ENCODE data around the gene MAML2. TPM values are rescaled to one million over a fixed set of nuclear protein-coding genes. Genes with fewer than 3 reads are reported as not detected.
A peak's percentile ranks its signal among the peaks of the same experiment; 100 is the strongest.

Gene MAML2
- total and polyA plus RNA-seq, 2 of the 13 experiments (the other 11 are each of a cell fraction or from before 2014, with no cell fraction given), result 2.3 to 25.9 TPM

DNA sequence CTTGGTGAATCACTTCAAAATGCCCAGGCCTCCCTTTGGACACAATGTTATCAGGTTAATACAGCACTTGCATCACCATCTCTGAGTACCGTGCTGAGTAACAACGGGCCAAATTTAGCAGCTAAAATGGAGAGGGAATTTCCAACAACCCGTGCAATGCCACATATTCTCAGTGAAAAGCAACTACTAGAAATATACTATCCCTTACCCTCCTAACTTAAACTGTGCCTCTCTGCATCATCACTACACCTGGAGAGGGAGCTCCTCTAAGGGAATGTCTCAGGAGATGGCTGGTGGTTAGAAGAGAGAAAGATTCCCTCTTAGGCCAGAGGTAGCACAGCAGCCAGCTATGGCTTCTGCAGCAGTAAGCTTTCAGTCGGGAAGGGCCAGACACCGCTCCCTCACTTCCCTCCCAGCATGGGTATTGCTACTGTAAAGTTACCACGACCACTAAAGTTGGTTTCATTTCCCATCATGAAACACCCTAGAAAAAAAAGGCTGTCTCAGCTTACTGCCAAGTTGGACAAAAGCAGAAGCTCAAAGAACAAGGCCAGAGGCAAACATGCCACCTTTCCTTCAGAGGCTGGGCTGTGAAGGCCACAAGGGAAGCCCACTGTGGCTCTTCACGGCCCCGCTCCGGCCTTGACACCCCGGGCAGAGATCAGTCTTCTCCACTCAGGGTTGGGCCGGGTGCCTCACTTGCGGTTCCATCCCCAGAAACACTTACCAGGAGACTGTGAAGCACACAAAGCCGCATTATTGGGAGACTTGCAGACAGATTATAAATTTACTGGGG lies 3.9 kb downstream of the MAML2 start (continued):
- TF ChIP-seq, protein P1, sequence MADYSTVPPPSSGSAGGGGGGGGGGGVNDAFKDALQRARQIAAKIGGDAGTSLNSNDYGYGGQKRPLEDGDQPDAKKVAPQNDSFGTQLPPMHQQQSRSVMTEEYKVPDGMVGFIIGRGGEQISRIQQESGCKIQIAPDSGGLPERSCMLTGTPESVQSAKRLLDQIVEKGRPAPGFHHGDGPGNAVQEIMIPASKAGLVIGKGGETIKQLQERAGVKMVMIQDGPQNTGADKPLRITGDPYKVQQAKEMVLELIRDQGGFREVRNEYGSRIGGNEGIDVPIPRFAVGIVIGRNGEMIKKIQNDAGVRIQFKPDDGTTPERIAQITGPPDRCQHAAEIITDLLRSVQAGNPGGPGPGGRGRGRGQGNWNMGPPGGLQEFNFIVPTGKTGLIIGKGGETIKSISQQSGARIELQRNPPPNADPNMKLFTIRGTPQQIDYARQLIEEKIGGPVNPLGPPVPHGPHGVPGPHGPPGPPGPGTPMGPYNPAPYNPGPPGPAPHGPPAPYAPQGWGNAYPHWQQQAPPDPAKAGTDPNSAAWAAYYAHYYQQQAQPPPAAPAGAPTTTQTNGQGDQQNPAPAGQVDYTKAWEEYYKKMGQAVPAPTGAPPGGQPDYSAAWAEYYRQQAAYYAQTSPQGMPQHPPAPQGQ (CRISPR knock-in tag; IDR thresholded peaks at IDR 0.05; ENCODE audit: borderline replicate concordance), result no peak
- no peak for TF ChIP-seq ZFP36L1 (CRISPR knock-in tag; IDR thresholded peaks at IDR 0.05)
- no peak for TF ChIP-seq ZNF460 (CRISPR knock-in tag; IDR thresholded peaks at IDR 0.05; ENCODE audit: borderline replicate concordance)
- TF ChIP-seq, protein P2, sequence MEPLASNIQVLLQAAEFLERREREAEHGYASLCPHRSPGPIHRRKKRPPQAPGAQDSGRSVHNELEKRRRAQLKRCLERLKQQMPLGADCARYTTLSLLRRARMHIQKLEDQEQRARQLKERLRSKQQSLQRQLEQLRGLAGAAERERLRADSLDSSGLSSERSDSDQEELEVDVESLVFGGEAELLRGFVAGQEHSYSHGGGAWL (CRISPR knock-in tag; IDR thresholded peaks at IDR 0.05), result no peak
- no peak for TF ChIP-seq ZBTB8A (CRISPR knock-in tag; IDR thresholded peaks at IDR 0.05; ENCODE audit: borderline replicate concordance, low read depth)
- TF ChIP-seq ZNF382 (CRISPR knock-in tag; IDR thresholded peaks at IDR 0.05; ENCODE audit: borderline replicate concordance), result no peak
- TF ChIP-seq, protein P3, sequence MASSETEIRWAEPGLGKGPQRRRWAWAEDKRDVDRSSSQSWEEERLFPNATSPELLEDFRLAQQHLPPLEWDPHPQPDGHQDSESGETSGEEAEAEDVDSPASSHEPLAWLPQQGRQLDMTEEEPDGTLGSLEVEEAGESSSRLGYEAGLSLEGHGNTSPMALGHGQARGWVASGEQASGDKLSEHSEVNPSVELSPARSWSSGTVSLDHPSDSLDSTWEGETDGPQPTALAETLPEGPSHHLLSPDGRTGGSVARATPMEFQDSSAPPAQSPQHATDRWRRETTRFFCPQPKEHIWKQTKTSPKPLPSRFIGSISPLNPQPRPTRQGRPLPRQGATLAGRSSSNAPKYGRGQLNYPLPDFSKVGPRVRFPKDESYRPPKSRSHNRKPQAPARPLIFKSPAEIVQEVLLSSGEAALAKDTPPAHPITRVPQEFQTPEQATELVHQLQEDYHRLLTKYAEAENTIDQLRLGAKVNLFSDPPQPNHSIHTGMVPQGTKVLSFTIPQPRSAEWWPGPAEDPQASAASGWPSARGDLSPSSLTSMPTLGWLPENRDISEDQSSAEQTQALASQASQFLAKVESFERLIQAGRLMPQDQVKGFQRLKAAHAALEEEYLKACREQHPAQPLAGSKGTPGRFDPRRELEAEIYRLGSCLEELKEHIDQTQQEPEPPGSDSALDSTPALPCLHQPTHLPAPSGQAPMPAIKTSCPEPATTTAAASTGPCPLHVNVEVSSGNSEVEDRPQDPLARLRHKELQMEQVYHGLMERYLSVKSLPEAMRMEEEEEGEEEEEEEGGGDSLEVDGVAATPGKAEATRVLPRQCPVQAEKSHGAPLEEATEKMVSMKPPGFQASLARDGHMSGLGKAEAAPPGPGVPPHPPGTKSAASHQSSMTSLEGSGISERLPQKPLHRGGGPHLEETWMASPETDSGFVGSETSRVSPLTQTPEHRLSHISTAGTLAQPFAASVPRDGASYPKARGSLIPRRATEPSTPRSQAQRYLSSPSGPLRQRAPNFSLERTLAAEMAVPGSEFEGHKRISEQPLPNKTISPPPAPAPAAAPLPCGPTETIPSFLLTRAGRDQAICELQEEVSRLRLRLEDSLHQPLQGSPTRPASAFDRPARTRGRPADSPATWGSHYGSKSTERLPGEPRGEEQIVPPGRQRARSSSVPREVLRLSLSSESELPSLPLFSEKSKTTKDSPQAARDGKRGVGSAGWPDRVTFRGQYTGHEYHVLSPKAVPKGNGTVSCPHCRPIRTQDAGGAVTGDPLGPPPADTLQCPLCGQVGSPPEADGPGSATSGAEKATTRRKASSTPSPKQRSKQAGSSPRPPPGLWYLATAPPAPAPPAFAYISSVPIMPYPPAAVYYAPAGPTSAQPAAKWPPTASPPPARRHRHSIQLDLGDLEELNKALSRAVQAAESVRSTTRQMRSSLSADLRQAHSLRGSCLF (CRISPR knock-in tag; IDR thresholded peaks at IDR 0.05; ENCODE audit: borderline replicate concordance), result no peak
- TF ChIP-seq ZNF839 (CRISPR knock-in tag; IDR thresholded peaks at IDR 0.05; ENCODE audit: borderline replicate concordance), result no peak
- TF ChIP-seq NPAS2 (CRISPR knock-in tag; IDR thresholded peaks at IDR 0.05; ENCODE audit: borderline replicate concordance), result no peak
- no peak for TF ChIP-seq NFE2L2 (IDR thresholded peaks at IDR 0.05; ENCODE audit: low read length)
- no peak for TF ChIP-seq SNAPC2 (CRISPR knock-in tag; IDR thresholded peaks at IDR 0.05)
- no peak for TF ChIP-seq PCBP2 (optimal IDR thresholded peaks at IDR 0.05; ENCODE audit: low read depth, low read length, poor library complexity, severe bottlenecking)
- TF ChIP-seq, protein P4, sequence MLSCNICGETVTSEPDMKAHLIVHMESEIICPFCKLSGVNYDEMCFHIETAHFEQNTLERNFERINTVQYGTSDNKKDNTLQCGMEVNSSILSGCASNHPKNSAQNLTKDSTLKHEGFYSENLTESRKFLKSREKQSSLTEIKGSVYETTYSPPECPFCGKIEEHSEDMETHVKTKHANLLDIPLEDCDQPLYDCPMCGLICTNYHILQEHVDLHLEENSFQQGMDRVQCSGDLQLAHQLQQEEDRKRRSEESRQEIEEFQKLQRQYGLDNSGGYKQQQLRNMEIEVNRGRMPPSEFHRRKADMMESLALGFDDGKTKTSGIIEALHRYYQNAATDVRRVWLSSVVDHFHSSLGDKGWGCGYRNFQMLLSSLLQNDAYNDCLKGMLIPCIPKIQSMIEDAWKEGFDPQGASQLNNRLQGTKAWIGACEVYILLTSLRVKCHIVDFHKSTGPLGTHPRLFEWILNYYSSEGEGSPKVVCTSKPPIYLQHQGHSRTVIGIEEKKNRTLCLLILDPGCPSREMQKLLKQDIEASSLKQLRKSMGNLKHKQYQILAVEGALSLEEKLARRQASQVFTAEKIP (CRISPR knock-in tag; IDR thresholded peaks at IDR 0.05; ENCODE audit: borderline replicate concordance), result no peak
- TF ChIP-seq ZMYM3 (CRISPR knock-in tag; IDR thresholded peaks at IDR 0.05), result 0 out of 2 replicates have a peak, but pooled peaks have one; percentile 47
- TF ChIP-seq, protein P5, sequence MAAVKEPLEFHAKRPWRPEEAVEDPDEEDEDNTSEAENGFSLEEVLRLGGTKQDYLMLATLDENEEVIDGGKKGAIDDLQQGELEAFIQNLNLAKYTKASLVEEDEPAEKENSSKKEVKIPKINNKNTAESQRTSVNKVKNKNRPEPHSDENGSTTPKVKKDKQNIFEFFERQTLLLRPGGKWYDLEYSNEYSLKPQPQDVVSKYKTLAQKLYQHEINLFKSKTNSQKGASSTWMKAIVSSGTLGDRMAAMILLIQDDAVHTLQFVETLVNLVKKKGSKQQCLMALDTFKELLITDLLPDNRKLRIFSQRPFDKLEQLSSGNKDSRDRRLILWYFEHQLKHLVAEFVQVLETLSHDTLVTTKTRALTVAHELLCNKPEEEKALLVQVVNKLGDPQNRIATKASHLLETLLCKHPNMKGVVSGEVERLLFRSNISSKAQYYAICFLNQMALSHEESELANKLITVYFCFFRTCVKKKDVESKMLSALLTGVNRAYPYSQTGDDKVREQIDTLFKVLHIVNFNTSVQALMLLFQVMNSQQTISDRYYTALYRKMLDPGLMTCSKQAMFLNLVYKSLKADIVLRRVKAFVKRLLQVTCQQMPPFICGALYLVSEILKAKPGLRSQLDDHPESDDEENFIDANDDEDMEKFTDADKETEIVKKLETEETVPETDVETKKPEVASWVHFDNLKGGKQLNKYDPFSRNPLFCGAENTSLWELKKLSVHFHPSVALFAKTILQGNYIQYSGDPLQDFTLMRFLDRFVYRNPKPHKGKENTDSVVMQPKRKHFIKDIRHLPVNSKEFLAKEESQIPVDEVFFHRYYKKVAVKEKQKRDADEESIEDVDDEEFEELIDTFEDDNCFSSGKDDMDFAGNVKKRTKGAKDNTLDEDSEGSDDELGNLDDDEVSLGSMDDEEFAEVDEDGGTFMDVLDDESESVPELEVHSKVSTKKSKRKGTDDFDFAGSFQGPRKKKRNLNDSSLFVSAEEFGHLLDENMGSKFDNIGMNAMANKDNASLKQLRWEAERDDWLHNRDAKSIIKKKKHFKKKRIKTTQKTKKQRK (IDR thresholded peaks at IDR 0.05; ENCODE audit: low read length), result no peak
